Adrenal gland (tissue), 5 donors: ENCODE measurements around the gene TSC22D2.

Experiments used
- CTCF ChIP-seq, 6 experiments: fragments of 450-650 bp in 4 of 6; fragments of 200-600 bp in 2 of 6; sonication (generic) in 1 of 6; IDR thresholded peaks; 1 replicate in 5 of 6; 2 replicates in 1 of 6; pipeline versions ENCODE4 v1.5.1 to v1.8.0; 2016 to 2021; ENCODE audit warnings: antibody characterized with exemption in 6 of 6, mild to moderate bottlenecking in 2 of 6, moderate library complexity in 1 of 6
- POLR2A ChIP-seq, 2 donors: fragments of 450-650 bp; IDR thresholded peaks; one replicate each; pipeline ENCODE4 v1.6.1; 2017; ENCODE audit warnings: antibody characterized with exemption in 2 of 2, mild to moderate bottlenecking in 2 of 2, moderate library complexity in 1 of 2
- donor health status: DM: no; HTN: no; CAD: no.

GRCh38 chr3:150458001-150458400 is 49.9 kb downstream of the TSC22D2 start:
- no peak for TF ChIP-seq CTCF (IDR thresholded peaks at IDR 0.05)
- no peak for TF ChIP-seq POLR2A (IDR thresholded peaks at IDR 0.05)
